Fibroblast of lung (primary cell): ENCODE data around the gene SPATA31A7. TPM values are rescaled to one million over a fixed set of nuclear protein-coding genes. Genes with fewer than 3 reads are reported as not detected.
"Not testable (repeated sequence)": the region's sequence is repeated elsewhere in the genome, so short reads cannot be mapped to it uniquely, and the experiment has no call there.

Source experiments
- DNase-seq, 2 donors: peaks; one replicate each; pipeline versions ENCODE4 v3.0.0 to v3.0.0-alpha.2; 2010; ENCODE audit warnings: low read depth in 2 of 2
- H2AFZ ChIP-seq: 2 replicates; pipeline ENCODE4 v1.5.1; 2012; ENCODE audit warnings: low read length, control low read depth, inconsistent platforms
- H3K27ac ChIP-seq: 2 replicates; pipeline ENCODE4 v1.5.1; 2011; ENCODE audit warnings: low read length, control low read depth; ENCODE audit not compliant: insufficient read depth
- H3K27me3 ChIP-seq: 2 replicates; pipeline ENCODE4 v1.5.1; 2011; ENCODE audit warnings: mild to moderate bottlenecking, low read length; ENCODE audit not compliant: control insufficient read depth, insufficient read depth
- H3K36me3 ChIP-seq: 2 replicates; pipeline ENCODE4 v1.5.1; 2011; ENCODE audit warnings: low read length; ENCODE audit not compliant: control insufficient read depth, insufficient read depth
- H3K4me1 ChIP-seq: 2 replicates; pipeline ENCODE4 v1.5.1; 2011; ENCODE audit warnings: low read length; ENCODE audit not compliant: control insufficient read depth, insufficient read depth; ENCODE audit errors: extremely low read depth
- H3K4me2 ChIP-seq: 2 replicates; pipeline ENCODE4 v1.5.1; 2011; ENCODE audit warnings: low read length, control low read depth; ENCODE audit not compliant: insufficient read depth; ENCODE audit errors: extremely low read depth
- H3K4me3 ChIP-seq, 4 experiments: fragments of 200-600 bp in 1 of 4; sonication (generic) in 1 of 4; replicated peaks in 1 of 4; 2 replicates each; pipeline ENCODE4 v1.5.1; 2011 to 2016; ENCODE audit warnings: low read length in 4 of 4, low read depth in 3 of 4, mild to moderate bottlenecking in 3 of 4, control low read depth in 2 of 4, inconsistent platforms in 1 of 4, mixed read lengths in 1 of 4; ENCODE audit not compliant: insufficient read depth in 1 of 4; ENCODE audit errors: control extremely low read depth in 1 of 4
- H3K79me2 ChIP-seq: 2 replicates; pipeline ENCODE4 v1.5.1; 2012; ENCODE audit warnings: mild to moderate bottlenecking, low read length, inconsistent platforms; ENCODE audit not compliant: control insufficient read depth, insufficient read depth
- H3K9ac ChIP-seq: 2 replicates; pipeline ENCODE4 v1.5.1; 2011; ENCODE audit warnings: mild to moderate bottlenecking, low read length, control low read depth; ENCODE audit not compliant: insufficient read depth
- H3K9me3 ChIP-seq: 2 replicates; pipeline ENCODE4 v1.5.1; 2012; ENCODE audit warnings: low read depth, low read length; ENCODE audit not compliant: control insufficient read depth, insufficient read depth
- H4K20me1 ChIP-seq: 2 replicates; pipeline ENCODE4 v1.5.1; 2011; ENCODE audit warnings: low read length; ENCODE audit not compliant: control insufficient read depth, insufficient read depth; ENCODE audit errors: extremely low read depth
- polyA minus RNA-seq: library from RNA; depleted of rRNA, polyadenylated mRNA; stranded (reverse); fragments of >200 nt; gene quantifications from 2 replicates; pipeline ENCODE4 v1.2.3, GENCODE V29; 2011; ENCODE audit warnings: low replicate concordance
- polyA plus RNA-seq, 2 donors: library from polyadenylated mRNA; depleted of rRNA in 1 of 2; stranded (reverse) in 1 of 2; unstranded in 1 of 2; fragments of >200 nt; gene quantifications; 2 replicates each; pipeline ENCODE4 v1.2.1, GENCODE V29; 2011 to 2012; ENCODE audit warnings: missing spikeins in 1 of 2
- total RNA-seq: library from RNA; depleted of rRNA; stranded (reverse); fragments of >200 nt; gene quantifications from 2 replicates; pipeline ENCODE4 v1.2.1, GENCODE V29; 2014

The SPATA31A7 gene
- not detected in 2 replicates for total RNA-seq
- not detected in 2 replicates for polyA plus RNA-seq
- polyA plus RNA-seq (2012), result not detected in 2 replicates
- not detected in 2 replicates for polyA minus RNA-seq

DNA sequence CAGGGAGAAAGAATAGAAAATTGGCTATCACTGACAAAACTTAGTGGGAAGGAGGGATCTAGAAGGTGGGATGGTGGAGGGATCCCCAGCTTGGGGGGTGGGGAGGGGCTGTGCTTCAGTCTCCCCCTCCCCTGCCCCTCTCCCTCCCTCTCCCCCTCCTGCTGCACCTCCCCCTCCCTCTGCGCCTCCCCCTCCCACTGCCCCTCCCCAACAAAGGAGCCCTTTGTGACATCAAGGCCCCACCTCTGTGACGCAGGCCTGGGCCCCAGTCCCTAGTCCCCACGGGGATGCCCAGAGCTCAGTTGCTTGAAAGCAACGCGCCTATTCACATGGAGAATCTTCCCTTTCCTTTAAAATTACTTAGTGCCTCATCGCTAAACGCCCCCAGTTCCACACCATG lies at the start of gene SPATA31A7:
Gene SPATA31A7, plus strand, starts transcription at position 301 of the 400 bp plus-strand sequence. Its CDS starts 29 bp downstream, at position 330.
- H3K36me3 ChIP-seq, H3K79me2 ChIP-seq, H3K27ac ChIP-seq, H3K4me3 ChIP-seq, H3K9ac ChIP-seq, DNase-seq, H2AFZ ChIP-seq, H3K4me1 ChIP-seq, H3K4me2 ChIP-seq, H4K20me1 ChIP-seq, H3K27me3 ChIP-seq, H3K9me3 ChIP-seq: not testable (repeated sequence)

DNA sequence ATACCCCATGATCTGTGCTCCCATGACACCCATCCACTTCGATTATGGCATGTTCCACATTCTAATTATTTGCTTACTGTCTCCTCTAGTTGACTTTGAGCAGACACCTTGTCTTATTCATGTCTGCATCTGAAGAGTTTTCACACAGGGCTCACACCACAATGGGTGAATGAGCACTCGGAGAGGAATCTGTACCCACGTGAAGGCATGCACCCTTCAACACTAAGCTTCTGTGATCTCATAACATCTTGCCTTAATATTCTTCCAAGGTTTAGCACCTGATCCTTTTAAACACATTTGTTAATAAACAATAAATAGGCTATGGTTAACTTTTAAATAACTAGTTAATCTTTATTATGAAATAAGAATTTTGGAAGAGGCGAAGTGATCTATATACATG lies 36.6 kb downstream of the SPATA31A7 start:
- not testable (repeated sequence) for H3K4me1 ChIP-seq, H3K79me2 ChIP-seq, H2AFZ ChIP-seq, H3K27ac ChIP-seq, H3K4me3 ChIP-seq, H4K20me1 ChIP-seq, H3K9ac ChIP-seq, H3K27me3 ChIP-seq, H3K9me3 ChIP-seq, H3K36me3 ChIP-seq, H3K4me2 ChIP-seq
- peak in 1 of 2 donors; percentile 60 for DNase-seq
